ENCODE results near the gene SMAD3.

The SMAD3 gene

DNA sequence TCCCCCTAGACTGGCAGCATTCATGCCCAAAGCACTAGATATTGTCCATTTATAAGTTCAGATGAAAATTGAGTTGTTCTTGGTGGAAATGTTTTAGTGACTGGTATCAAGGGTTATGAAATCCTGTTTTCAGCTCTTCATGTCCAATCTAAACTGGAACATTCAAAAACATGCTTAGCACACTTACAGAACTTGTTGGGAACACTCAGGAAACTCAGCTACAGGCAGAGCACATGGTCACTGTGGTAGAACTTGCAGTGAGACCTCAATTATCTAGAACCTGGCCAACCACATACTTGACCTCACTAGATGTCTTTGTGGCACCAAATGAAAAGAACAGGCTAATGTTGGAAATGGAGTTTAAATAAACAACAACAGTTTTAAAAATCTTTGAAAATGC lies 88.8 kb downstream of the SMAD3 start:
- in situ Hi-C loops (cut with MboI; ENCODE audit: low sequenced_read_pairs, unreplicated experiment), result no loop called here

DNA sequence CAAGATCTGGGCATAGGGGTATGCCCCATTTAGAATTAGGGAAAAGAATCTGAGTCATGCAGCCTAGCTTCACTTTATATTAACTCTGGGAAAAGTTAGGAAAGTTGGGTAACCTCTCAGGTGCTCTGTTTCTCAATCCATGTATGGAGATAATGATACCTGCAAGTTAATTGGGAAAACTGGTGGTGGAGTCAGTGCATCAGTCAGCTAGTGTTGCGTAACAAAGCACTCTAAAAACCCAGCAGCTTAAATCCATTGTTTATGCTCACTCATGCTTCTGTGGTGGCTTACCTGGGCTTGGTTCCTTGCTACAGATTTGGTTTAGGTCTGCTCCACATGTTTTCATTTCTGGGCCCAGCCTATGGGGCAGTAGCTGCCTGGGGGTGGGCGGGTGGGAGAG lies 91.0 kb downstream of the SMAD3 start:
- no peak for DNase-seq (ENCODE audit: low spot score)
- in situ Hi-C loops (cut with MboI; ENCODE audit: low sequenced_read_pairs, unreplicated experiment), result no loop called here
- TF ChIP-seq, protein P1, sequence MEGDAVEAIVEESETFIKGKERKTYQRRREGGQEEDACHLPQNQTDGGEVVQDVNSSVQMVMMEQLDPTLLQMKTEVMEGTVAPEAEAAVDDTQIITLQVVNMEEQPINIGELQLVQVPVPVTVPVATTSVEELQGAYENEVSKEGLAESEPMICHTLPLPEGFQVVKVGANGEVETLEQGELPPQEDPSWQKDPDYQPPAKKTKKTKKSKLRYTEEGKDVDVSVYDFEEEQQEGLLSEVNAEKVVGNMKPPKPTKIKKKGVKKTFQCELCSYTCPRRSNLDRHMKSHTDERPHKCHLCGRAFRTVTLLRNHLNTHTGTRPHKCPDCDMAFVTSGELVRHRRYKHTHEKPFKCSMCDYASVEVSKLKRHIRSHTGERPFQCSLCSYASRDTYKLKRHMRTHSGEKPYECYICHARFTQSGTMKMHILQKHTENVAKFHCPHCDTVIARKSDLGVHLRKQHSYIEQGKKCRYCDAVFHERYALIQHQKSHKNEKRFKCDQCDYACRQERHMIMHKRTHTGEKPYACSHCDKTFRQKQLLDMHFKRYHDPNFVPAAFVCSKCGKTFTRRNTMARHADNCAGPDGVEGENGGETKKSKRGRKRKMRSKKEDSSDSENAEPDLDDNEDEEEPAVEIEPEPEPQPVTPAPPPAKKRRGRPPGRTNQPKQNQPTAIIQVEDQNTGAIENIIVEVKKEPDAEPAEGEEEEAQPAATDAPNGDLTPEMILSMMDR (IDR thresholded peaks at IDR 0.05; ENCODE audit: borderline replicate concordance, control extremely low read depth, extremely low read depth, insufficient read depth, missing control alignments), result no peak

More for the DNA sequence above, 88.8 kb downstream of the SMAD3 start:
- TF ChIP-seq, protein P1 (IDR thresholded peaks at IDR 0.05; ENCODE audit: borderline replicate concordance, control extremely low read depth, extremely low read depth, insufficient read depth, missing control alignments), result no peak
- no peak for DNase-seq (ENCODE audit: low spot score)

DNA sequence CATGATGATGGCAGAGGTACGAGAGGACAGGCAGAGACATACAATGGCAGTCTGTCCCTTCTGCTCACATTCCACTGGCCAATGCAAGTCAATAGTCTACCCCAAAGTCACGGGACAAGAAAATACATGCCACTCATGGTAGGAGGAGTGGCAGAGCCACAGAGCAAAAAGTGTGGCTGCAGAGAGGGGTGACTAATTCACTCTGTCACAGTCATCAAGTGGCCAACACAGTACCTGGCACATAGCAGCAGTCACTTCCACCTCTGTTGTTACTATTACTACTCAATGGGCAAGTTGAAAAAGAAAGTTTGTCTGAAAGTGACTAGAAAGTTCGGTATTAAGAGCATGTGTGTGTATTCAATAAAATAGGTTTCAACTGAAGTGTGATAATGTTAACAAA lies 91.4 kb downstream of the SMAD3 start:
- in situ Hi-C loops (cut with MboI; ENCODE audit: low sequenced_read_pairs, unreplicated experiment), result no loop called here
- DNase-seq (ENCODE audit: low spot score), result no peak
- TF ChIP-seq, protein P1 (IDR thresholded peaks at IDR 0.05; ENCODE audit: borderline replicate concordance, control extremely low read depth, extremely low read depth, insufficient read depth, missing control alignments), result no peak

DNA sequence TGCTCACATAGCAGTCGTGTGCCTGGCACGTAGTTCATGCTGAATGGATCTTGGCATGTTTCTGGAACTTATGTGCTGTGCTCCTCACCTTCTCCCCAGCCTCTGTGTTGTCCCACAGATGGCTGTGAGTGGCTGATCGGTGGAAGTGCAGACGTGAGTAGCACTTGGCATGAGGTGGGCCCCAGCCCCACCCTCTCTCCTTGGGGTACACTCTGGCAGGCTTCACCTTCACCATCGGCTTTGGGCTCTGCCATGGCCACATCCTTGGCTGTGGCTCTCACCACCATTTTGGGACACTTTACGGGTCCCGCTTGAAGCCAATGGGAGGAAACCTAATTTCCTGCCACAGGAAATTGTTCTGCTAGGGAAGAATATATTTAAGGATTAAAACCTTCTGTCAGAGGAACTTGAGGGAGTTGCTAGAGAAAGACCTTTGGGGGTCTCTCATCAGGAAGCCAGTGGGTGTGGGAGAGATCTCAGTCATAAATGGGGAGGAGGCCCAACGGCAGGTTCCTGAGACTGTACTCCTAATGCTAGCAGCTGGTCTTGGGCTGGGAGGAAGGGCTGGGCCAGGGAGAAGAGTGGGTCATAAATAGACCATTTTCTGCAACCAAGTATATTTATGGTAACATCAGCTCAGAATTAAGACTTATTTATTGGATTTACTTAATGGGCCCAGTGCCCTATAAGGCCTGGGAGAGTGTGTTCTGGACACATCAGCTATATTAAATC lies 92.3 kb downstream of the SMAD3 start:
- DNase-seq (ENCODE audit: low spot score), result no peak
- in situ Hi-C loops (cut with MboI; ENCODE audit: low sequenced_read_pairs, unreplicated experiment), result no loop called here
- TF ChIP-seq, protein P1 (IDR thresholded peaks at IDR 0.05; ENCODE audit: borderline replicate concordance, control extremely low read depth, extremely low read depth, insufficient read depth, missing control alignments), result no peak

DNA sequence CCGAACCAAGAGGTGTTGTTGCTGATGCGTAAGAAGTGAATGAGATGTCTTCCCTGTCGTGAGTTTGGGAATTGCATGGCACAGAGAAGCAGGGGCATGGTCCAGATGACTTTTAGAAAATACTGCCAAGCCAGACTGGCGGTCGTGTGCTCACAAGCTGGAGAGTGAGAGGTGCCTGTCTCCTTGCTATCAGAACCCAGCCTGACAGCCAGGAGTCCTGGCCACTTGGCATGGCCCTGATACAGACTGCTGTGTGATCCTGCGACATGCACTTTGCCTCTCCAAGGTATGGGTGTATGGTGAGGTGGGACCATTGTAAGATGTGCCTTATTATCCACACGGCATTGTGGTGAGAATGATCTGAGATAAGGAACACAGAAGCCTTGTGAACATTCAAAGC lies 93.0 kb downstream of the SMAD3 start:
- no peak for DNase-seq (ENCODE audit: low spot score)
- TF ChIP-seq, protein P1 (IDR thresholded peaks at IDR 0.05; ENCODE audit: borderline replicate concordance, control extremely low read depth, extremely low read depth, insufficient read depth, missing control alignments), result no peak
- in situ Hi-C loops (cut with MboI; ENCODE audit: low sequenced_read_pairs, unreplicated experiment), result no loop called here

DNA sequence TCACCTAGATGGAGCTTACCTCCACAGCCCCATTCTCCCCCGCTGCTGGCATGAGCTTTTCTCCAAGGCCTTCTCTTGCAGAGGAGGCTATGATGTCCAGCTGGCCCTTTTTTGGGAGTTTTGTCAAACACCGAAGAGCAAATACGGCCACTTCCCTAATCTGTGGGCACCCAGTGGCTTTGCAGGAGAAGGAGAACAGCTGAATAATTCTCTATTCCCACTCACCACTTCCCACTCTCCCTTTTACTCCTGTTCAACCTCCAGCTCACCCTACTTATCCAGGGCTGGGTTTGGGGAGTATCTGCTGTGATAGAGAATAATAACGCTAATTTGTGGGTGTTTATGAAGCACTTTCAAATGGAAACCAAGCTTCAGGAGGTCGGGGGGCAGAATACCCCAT lies 96.0 kb downstream of the SMAD3 start:
- DNase-seq (ENCODE audit: low spot score), result no peak
- TF ChIP-seq, protein P1 (IDR thresholded peaks at IDR 0.05; ENCODE audit: borderline replicate concordance, control extremely low read depth, extremely low read depth, insufficient read depth, missing control alignments), result no peak

More for the DNA sequence above, 96.0 kb downstream of the SMAD3 start:
- in situ Hi-C loops (cut with MboI; ENCODE audit: low sequenced_read_pairs, unreplicated experiment), result no loop called here

Data from GM13976 (cell line).